ENCODE data around the gene PRR4. TPM values are rescaled to one million over a fixed set of nuclear protein-coding genes. Genes with fewer than 3 reads are reported as not detected.
A peak's percentile ranks its signal among the peaks of the same experiment; 100 is the strongest.

Gene PRR4
- total and polyA plus RNA-seq, 8 donors = 1.2 to 19.8 (median 9.1) TPM

GRCh38 chr12:10873378-10873777, 24.1 kb upstream of the PRR4 start:
- H3K9me3 ChIP-seq = peaks cover 0 to 4% of the 10 kb centered on the region in 2 donors
- no peak overlapping the region for H3K4me3 ChIP-seq
- H3K4me1 ChIP-seq = no peaks in the 10 kb centered on the region
- no peak for TF ChIP-seq CTCF (IDR thresholded peaks at IDR 0.05)
- DNase-seq = peak in 2 of 4 donors; percentile 11 to 22
- ATAC-seq = no peak
- peaks cover 0 to 5% of the 10 kb centered on the region in 2 donors for H3K36me3 ChIP-seq
- no peak overlapping the region for H3K27ac ChIP-seq
- no peaks in the 10 kb centered on the region for H3K27me3 ChIP-seq
- intact Hi-C loops (cut with DNase I) = no loop called here

DNA sequence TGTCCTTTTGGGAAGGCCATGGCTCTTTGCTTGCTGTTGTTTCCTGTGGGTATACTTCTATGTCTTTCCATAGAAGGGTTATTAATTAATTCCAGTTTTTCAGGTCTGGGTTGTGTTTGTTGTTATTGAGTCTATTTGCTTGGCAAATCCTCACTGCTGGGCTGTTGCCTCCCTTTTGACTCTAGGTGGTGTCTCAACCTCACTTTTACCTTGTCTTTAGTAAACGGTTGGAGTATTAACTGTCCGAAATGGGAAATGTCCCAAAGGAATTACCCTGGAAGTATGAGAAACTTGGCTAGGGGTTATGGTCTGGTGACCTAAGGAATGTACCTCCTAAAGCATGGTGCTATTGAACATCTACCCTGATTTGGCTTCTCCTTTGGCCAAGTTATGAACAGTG, 18.1 kb upstream of the PRR4 start:
- Histone ChIP-seq H3K27me3 (no peaks in the 10 kb centered on the region), H3K4me3 (no peak overlapping the region), H3K36me3 (no peaks in the 10 kb centered on the region), H3K27ac (no peak overlapping the region), H3K9me3 (peaks cover 0 to 15% of the 10 kb centered on the region in 2 donors), H3K4me1 (no peaks in the 10 kb centered on the region)
- no peak for TF ChIP-seq CTCF (IDR thresholded peaks at IDR 0.05)
- no peak for DNase-seq
- ATAC-seq = no peak
- intact Hi-C loops (cut with DNase I) = no loop called here

- ATAC-seq = no peak
- Histone ChIP-seq H3K4me3 (no peak overlapping the region), H3K27me3 (no peaks in the 10 kb centered on the region), H3K4me1 (no peaks in the 10 kb centered on the region), H3K9me3 (peaks cover 0 to 35% of the 10 kb centered on the region in 2 donors), H3K36me3 (peaks cover 0 to 1% of the 10 kb centered on the region in 2 donors), H3K27ac (no peak overlapping the region)
- intact Hi-C loops (cut with DNase I) = no loop called here
- no peak for TF ChIP-seq CTCF (IDR thresholded peaks at IDR 0.05)
- DNase-seq = no peak
These were observed 14.4 kb upstream of the PRR4 start for GRCh38 chr12:10863512-10864218.

DNA sequence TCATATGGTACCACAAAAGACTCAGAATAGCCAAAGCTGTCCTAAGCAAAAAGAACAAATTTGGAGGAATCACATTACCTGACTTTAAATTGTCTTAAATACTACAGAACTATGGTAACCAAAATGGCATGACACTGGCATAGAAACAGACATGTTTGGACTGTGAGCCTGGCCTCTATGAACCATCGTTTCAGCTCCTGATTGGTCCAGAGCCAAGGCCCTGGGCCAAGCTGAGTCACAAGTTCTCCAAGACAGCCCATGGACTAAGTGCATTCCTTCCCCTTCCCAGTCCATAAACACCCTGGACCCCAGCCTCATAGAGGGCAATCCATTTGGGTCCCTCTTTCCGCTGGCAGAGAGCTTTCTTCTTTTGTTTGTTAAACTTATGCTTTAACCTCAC, 12.1 kb upstream of the PRR4 start:
- DNase-seq = no peak
- H3K4me1 ChIP-seq = no peaks in the 10 kb centered on the region
- peaks cover 0 to 53% of the 10 kb centered on the region in 2 donors for H3K9me3 ChIP-seq
- intact Hi-C loops (cut with DNase I) = no loop called here
- no peak overlapping the region for H3K4me3 ChIP-seq
- TF ChIP-seq CTCF (IDR thresholded peaks at IDR 0.05) = no peak
- no peak for ATAC-seq
- no peaks in the 10 kb centered on the region for H3K27me3 ChIP-seq
- H3K36me3 ChIP-seq = peaks cover 0 to 9% of the 10 kb centered on the region in 2 donors
- H3K27ac ChIP-seq = no peak overlapping the region

DNA sequence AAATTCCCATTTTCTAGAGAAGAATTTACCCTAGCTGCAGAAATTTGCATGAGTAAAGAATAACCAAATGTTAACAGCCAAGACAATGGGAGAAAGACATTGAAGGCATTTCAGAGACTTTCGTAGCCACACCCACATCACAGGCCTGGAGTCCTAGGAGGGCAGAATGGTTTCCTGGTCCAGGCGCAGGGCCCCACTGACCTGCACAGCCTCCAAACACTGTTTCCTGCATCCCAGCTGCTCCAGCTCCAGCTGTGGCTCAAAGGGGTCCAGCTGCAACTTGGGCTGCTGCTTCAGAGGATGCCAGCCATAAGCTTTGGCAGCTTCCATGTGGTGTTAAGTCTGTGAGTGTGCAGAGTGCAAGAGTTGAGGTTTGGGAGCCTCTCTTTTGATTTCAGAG, 6.5 kb upstream of the PRR4 start:
- intact Hi-C loops (cut with DNase I) = no loop called here
- no peak for DNase-seq

More for the DNA sequence above, 6.5 kb upstream of the PRR4 start:
- H3K9me3 ChIP-seq = peaks cover 0 to 37% of the 10 kb centered on the region in 2 donors
- H3K4me1 ChIP-seq = no peaks in the 10 kb centered on the region
- H3K27ac ChIP-seq = no peak overlapping the region
- H3K4me3 ChIP-seq = no peak overlapping the region
- no peaks in the 10 kb centered on the region for H3K27me3 ChIP-seq
- no peak for ATAC-seq
- H3K36me3 ChIP-seq = peaks cover 0 to 18% of the 10 kb centered on the region in 2 donors
- no peak for TF ChIP-seq CTCF (IDR thresholded peaks at IDR 0.05)
